HG03066 (cell line): ENCODE data around the gene RNASE7.
A peak's percentile ranks its signal among the peaks of the same experiment; 100 is the strongest.

Experiments used
- ATAC-seq: cut with Tn5 transposase; IDR thresholded peaks from one replicate; pipeline ENCODE4 v1.9.1; 2021; ENCODE audit warnings: low read depth; ENCODE audit not compliant: unreplicated experiment

The RNASE7 gene

DNA sequence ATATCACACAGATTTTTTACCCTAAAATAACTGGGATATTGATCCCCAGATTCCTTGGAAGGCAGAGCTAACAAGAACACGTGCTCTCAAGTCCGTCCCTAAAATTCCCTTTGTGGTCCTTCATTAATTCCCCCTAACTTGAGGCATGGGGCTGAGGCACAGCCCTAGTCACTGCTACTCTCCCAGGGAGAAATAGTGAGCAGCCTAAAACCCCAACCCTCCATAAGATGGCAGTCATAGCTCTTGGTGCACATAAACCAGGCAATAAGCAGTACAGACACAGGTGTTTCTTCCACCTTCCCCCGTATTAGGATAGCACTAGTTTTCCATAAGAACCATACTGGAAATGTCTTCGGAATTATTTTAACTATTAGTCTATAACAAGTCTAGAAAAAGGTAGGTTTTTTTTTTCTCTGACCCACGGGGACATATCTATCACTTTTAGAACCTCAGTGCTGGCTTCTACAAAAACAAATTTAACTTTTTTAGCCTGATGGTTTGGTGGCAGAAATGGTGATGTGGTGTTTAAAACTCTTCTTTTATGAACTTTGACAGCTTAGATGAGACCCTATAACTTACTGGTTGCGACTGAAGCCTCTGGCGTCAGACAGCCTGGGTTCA, 24.8 kb downstream of the RNASE7 start:
- no peak for ATAC-seq

GRCh38 chr14:21068521-21069387, 26.6 kb downstream of the RNASE7 start:
- no peak for ATAC-seq

DNA sequence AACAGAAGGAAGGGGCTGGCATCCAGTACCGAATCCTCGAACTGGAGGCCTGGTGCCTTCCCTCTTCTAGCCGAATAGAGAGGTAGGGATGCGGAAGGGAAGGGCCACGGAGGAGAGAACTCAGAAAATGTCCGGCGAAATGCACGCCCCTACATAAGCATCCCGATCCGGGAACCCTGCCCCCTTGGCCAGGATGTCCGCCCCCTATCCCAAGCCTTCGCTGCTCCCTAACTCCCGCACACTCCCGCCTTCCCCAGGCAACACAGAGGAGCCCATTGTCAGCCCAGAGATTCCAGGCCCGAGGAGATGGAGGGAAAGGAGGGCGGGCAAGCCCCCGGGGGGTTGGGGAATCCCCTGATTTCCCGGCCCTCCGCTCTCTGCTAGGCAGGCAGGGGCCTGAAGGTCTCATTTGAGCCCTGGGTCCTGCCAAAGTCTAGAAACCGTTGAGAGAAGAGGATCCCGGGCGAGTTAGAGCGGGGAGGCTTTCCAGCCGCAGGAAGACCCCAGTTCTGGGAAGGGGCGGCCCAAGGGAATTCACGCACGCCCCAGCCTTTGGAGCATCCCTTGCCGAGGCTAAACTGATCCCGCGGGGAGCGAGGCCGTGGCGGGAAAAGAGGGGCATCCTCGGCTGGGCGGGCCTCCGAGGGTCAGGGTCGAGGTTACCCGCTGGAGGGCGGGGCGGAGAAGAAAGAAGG, 27.4 kb downstream of the RNASE7 start:
- no peak for ATAC-seq

GRCh38 chr14:21070083-21070609, 28.0 kb downstream of the RNASE7 start, which contains the start of gene ARHGEF40:
Gene ARHGEF40, plus strand, starts transcription at chr14:21070304. Its CDS starts 93 bp downstream, at chr14:21070397.
- ATAC-seq: no peak

DNA sequence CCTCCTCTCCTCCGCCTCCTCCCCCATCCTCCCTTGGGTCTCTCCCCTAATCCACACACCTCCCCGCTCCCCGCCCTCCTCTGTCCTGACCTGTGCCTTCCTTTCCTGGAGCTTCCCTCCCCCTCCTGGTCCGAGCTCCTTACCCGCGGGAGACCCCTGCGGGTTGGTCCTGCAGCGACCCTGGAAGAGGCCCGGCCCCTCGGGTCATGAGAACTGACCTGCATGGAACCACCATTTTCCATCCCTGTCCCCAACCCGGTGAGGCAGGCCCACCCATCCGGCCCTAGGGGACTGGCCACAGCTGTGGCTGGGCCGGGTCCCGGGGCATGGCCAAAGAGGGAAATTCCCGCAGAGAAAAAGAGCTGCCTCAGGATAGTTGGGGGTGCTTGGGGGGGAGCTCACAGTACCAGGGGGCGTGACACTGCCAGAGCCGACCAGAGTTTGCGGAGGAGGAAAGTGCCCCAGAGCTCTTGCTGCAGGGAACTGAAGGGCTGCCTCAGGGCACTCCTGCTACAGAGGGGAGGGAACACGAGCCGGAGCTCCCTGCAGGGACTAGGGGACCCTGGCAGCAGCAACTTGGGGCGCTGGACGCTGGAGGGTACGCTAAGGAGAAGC, 28.6 kb downstream of the RNASE7 start:
- peak; percentile 9 for ATAC-seq

DNA sequence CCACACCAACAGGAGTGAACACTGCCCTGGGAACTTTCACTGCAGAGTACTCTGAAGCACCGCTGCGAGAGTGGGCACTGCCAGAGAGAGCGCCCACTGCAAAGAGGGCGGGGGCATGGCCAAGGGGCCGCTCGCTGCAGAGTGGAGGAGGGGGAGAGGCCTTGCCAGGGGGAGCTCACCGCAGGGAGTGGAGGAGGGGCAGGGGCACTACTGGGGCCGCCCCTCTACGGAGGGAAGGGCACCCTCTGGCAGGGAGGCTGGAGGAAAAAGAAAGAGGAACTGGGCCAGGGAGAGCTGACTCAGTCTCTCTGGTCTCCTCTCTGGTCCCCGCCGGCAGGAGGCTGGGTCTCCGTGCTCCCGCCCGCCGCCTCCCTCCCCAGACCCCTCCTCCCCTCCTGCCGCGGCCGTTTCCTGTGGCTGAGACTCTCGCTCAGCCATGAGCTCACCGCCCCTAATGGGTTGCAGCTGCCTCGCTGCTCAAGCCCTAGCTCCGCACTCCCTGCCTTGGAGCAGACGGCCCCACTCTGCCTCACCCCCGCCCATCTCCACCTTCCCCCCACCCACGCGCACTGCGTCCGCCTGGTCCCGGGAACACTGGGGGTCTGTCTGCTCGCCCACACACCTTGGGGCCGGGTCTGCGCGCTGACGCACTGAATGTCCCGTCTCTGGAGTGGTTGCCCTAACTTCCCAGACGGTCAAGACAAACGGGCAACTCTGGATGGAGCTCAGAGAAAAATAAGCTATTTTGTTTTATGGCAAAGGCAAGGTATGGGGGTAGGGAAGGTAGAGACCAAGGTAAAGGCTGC, 29.3 kb downstream of the RNASE7 start:
- ATAC-seq: peak; percentile 64

DNA sequence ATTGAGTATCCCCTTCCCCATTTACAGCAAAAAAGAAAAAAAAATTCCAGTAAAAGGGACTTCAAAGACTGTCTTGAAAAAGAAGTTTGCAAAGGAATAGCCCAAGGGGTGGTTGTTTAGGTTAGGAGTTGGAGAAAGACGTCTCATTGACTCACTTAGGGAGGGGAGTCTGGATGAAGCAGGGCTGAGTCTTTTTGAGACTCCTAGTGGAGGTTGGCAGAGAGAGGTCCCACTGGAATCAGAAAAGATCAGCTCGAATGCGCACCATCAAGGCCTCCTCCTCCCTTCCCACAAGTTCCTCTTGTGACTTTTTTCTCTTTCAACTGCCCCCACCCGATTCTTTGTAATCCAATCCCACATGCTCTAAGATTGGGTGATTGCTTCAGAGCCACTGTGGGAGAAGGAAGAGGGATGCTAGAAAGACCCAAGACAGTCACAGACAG, 29.9 kb downstream of the RNASE7 start:
- ATAC-seq: no peak

DNA sequence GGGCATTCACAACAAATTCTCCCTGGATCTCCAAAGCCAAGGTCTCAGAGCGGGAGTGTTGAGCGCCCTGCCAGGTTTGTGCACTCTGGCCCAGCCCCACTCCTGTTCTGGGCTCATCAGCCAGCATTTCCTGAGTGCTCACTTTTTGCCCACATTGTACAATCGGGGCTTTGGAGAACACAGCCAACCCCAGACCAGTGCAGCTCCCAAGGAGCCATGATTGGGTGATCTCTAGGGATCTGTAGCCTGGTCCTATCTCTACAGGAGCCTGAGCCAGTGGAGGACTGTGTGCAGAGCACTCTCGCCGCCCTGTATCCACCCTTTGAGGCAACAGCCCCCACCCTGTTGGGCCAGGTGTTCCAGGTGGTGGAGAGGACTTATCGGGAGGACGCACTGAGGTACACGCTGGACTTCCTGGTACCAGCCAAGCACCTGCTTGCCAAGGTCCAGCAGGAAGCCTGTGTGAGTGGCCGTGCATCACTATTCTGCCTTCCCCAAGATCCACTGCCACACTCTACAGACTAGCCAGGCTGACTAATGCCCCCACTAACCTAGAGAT, 30.7 kb downstream of the RNASE7 start:
- ATAC-seq: no peak

- ATAC-seq: no peak
These were observed 31.8 kb downstream of the RNASE7 start for GRCh38 chr14:21073921-21074320.

- ATAC-seq: no peak
These were observed 32.5 kb downstream of the RNASE7 start for GRCh38 chr14:21074398-21075272.

DNA sequence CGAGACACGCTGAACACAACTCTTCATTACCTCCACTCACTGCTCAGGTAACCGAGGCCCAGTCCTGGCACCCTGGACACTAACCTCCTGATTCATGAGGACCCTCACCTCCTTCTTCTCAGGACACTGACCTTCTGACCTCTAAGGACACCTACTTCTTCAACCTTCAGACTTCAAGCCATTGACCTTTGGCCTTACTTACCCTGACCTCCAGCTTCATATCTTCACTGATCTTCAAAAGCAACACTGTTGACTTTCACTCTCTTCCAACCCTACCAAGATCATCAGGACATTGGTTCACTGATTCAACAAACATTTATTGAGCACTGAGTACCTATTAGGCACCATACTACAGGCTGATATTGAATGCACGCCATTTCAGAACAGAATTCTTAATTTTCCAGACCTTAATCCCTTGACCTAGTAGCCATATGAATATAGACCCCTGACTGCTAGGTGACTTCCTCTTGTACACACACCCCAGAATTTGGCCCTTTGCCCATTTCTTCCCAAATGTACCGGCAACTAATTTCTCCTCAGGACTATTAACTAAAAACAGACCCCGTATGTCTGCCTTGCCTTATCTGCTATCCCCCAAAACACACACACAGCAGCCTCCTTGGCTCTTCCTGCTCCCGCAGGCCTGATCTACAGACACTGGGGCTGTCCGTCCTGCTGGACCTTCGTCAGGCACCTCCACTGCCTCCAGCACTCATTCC, 33.7 kb downstream of the RNASE7 start:
- ATAC-seq: no peak

DNA sequence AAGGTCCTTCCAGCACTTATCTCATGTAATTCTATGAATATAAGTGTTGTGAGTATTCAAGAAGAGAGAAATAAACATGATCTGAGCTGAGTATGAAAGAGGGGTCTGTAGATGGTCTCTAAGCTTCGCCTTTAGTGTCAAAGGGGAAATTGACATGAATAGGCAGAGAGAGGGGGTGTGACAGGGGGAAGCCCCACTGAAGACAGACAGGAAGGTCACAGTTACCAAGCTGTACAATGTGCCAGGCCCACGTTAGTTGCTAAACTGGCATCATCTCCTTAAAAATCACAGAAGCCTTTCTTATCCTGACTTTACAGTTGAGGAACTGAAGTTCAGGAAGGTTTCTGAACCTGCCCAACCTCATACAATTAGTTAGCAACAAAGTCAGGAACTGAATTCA, 35.5 kb downstream of the RNASE7 start:
- ATAC-seq: no peak

DNA sequence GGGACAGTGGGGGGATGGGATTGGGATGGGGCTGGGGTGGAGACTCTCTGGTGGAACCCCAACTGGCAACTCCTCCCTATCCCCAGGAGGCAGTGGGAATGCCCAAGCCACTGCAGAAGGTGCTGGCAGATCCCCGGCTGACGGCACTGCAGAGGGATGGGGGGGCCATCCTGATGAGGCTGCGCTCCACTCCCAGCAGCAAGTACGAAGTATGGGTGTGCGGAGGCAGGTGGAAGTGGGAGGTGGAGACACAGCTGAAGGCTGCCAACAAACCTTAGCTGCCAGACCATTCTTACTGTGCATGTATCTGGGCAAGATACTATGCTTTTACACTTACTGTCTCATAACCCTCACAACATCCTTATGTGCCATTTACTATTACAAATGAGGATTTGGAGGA, 36.1 kb downstream of the RNASE7 start:
- ATAC-seq: no peak

DNA sequence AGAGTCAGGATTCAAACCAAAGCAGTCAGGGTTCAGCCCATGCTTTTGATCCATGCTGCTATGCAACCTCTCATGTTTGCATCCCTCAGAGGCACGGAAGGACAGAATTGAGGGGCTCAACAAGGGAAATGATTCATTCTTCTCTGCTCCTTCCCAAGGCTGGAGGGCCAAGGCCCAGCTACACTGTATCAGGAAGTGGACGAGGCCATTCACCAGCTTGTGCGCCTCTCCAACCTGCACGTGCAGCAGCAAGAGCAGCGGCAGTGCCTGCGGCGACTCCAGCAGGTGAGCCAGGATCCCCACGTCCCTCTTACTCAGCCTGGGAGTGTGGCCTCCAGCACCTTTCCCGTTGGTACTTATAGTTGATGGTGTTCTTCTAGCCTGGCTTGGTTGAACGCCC, 36.6 kb downstream of the RNASE7 start:
- no peak for ATAC-seq

DNA sequence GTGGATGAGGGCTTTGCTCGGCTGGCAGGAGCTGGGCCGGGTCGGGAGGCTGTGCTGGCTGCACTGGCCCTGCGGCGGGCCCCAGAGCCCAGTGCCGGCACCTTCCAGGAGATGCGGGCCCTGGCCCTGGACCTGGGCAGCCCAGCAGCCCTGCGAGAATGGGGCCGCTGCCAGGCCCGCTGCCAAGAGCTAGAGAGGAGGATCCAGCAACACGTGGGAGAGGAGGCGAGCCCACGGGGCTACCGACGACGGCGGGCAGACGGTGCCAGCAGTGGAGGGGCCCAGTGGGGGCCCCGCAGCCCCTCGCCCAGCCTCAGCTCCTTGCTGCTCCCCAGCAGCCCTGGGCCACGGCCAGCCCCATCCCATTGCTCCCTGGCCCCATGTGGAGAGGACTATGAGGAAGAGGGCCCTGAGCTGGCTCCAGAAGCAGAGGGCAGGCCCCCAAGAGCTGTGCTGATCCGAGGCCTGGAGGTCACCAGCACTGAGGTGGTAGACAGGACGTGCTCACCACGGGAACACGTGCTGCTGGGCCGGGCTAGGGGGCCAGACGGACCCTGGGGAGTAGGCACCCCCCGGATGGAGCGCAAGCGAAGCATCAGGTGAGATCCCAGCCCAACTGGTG, 39.5 kb downstream of the RNASE7 start:
- ATAC-seq: no peak

GRCh38 chr14:21083565-21084325, 41.6 kb downstream of the RNASE7 start:
- ATAC-seq: no peak

DNA sequence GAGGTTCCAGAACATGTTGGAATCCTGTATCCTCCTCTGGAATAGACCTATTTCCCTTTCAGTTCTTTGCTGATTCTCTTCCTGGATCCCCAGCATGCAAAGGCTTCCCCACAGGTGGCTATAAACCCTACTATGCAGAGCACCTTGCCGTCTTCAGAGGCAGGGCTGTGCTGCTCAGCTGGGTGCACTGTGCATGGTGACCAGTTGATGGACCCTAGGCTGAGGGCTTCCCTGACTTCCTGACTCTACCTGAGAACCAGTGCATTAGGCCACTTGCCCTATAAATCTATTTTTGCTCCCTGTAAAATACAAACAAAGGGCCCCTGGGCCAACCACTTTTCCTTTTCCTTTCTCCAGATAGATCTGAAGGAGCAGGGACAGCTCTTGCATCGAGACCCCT, 42.2 kb downstream of the RNASE7 start:
- no peak for ATAC-seq
